Colonic mucosa (tissue), 4 donors: ENCODE results near the gene CDKAL1. TPM values are rescaled to one million over a fixed set of nuclear protein-coding genes. Genes with fewer than 3 reads are reported as not detected.

Experiments used
- DNase-seq: peaks from one replicate; pipeline ENCODE4 v3.0.0-alpha.2; 2020
- H3K27ac ChIP-seq: fragments of 200-600 bp; one replicate; pipeline ENCODE4 v1.8.0; 2021
- H3K27me3 ChIP-seq: fragments of 200-600 bp; one replicate; pipeline ENCODE4 v1.8.0; 2021
- H3K36me3 ChIP-seq: fragments of 200-600 bp; one replicate; pipeline ENCODE4 v1.8.0; 2021
- H3K4me1 ChIP-seq: fragments of 200-600 bp; one replicate; pipeline ENCODE4 v1.8.0; 2021; ENCODE audit warnings: mild to moderate bottlenecking
- H3K4me3 ChIP-seq: fragments of 200-600 bp; one replicate; pipeline ENCODE4 v1.8.0; 2021
- H3K9ac ChIP-seq, 2 donors: one replicate each; pipeline ENCODE4 v1.7.0; 2013; ENCODE audit warnings: control low read depth in 2 of 2, low read depth in 2 of 2, low read length in 2 of 2
- H3K9me3 ChIP-seq: fragments of 200-600 bp; one replicate; pipeline ENCODE4 v1.8.0; 2021
- CTCF ChIP-seq: fragments of 200-600 bp; IDR thresholded peaks from one replicate; pipeline ENCODE4 v1.8.0; 2022; ENCODE audit warnings: antibody characterized with exemption, mild to moderate bottlenecking
- intact Hi-C: fragments of 100-400 bp; cut with DNase I; formaldehyde crosslinking; loops from one replicate; pipeline ENCODE4 v1.14.1; 2022
- total RNA-seq, 2 donors: library from RNA; stranded (reverse); fragmentation: NEBNext Ultra II Directional in 1 of 2; extraction: Animal tissue kit (Norgen Biotek cat#: 25700) in 1 of 2; gene quantifications; one replicate each; pipeline ENCODE4 v1.2.1, GENCODE V29; 2021
- donor health status: healthy.
- donor health status: DM: no; HTN: no; CAD: no.
- donor health status: DM: no; HTN: no; CAD: no.

The CDKAL1 gene
- total RNA-seq, 2 donors from 2014 or later, result 13.8 to 14.2 TPM

GRCh38 chr6:20669571-20670314 lies 135.5 kb downstream of the CDKAL1 start:
- no peaks in the 10 kb centered on the region for H3K9me3 ChIP-seq
- no peak for DNase-seq
- H3K36me3 ChIP-seq, result no peaks in the 10 kb centered on the region
- no peak for TF ChIP-seq CTCF
- intact Hi-C loops, result no loop called here
- no peaks in the 10 kb centered on the region for H3K4me1 ChIP-seq
- H3K4me3 ChIP-seq, result no peak overlapping the region
- H3K27ac ChIP-seq, result no peak overlapping the region
- H3K27me3 ChIP-seq, result no peaks in the 10 kb centered on the region
- H3K9ac ChIP-seq, result no peak overlapping the region

GRCh38 chr6:20670750-20671149 lies 136.5 kb downstream of the CDKAL1 start:
- H3K36me3 ChIP-seq, result no peaks in the 10 kb centered on the region
- no peak overlapping the region for H3K9ac ChIP-seq
- TF ChIP-seq CTCF, result no peak
- H3K27me3 ChIP-seq, result no peaks in the 10 kb centered on the region
- H3K4me1 ChIP-seq, result no peaks in the 10 kb centered on the region
- intact Hi-C loops, result no loop called here
- no peak overlapping the region for H3K27ac ChIP-seq
- no peaks in the 10 kb centered on the region for H3K9me3 ChIP-seq
- no peak overlapping the region for H3K4me3 ChIP-seq
- no peak for DNase-seq

- no peak for DNase-seq
- intact Hi-C loops, result no loop called here
- no peak for TF ChIP-seq CTCF
- Histone ChIP-seq H3K27me3 (no peaks in the 10 kb centered on the region), H3K9me3 (no peaks in the 10 kb centered on the region), H3K27ac (no peak overlapping the region), H3K4me1 (no peaks in the 10 kb centered on the region), H3K36me3 (no peaks in the 10 kb centered on the region), H3K9ac (no peak overlapping the region), H3K4me3 (no peak overlapping the region)
Measured at GRCh38 chr6:20672038-20672437, 137.8 kb downstream of the CDKAL1 start.

GRCh38 chr6:20673458-20673857 lies 139.2 kb downstream of the CDKAL1 start:
- H3K9ac ChIP-seq, result no peak overlapping the region
- H3K27me3 ChIP-seq, result no peaks in the 10 kb centered on the region
- no peaks in the 10 kb centered on the region for H3K36me3 ChIP-seq
- TF ChIP-seq CTCF, result no peak
- DNase-seq, result no peak
- no peaks in the 10 kb centered on the region for H3K4me1 ChIP-seq
- no peaks in the 10 kb centered on the region for H3K9me3 ChIP-seq
- no peak overlapping the region for H3K4me3 ChIP-seq
- H3K27ac ChIP-seq, result no peak overlapping the region
- intact Hi-C loops, result no loop called here

- Histone ChIP-seq H3K27ac (no peak overlapping the region), H3K9me3 (no peaks in the 10 kb centered on the region), H3K36me3 (no peaks in the 10 kb centered on the region), H3K4me3 (no peak overlapping the region), H3K4me1 (no peaks in the 10 kb centered on the region), H3K9ac (no peak overlapping the region), H3K27me3 (no peaks in the 10 kb centered on the region)
- intact Hi-C loops, result no loop called here
- TF ChIP-seq CTCF, result no peak
- no peak for DNase-seq
Measured at GRCh38 chr6:20674664-20675063, 140.4 kb downstream of the CDKAL1 start.
